HepG2 (cell line): ENCODE data around the gene C16orf87. TPM values are rescaled to one million over a fixed set of nuclear protein-coding genes. Genes with fewer than 3 reads are reported as not detected.

Source experiments
- GLI4 ChIP-seq: sonication (generic); formaldehyde crosslinking; IDR thresholded peaks from 2 replicates; pipeline ENCODE4 v1.5.1; 2020; ENCODE audit warnings: missing genetic modification reagents, mild to moderate bottlenecking, moderate library complexity, borderline replicate concordance
- HIVEP1 ChIP-seq: sonication (generic); formaldehyde crosslinking; IDR thresholded peaks from 2 replicates; pipeline ENCODE4 v1.4.0; 2020; ENCODE audit warnings: mild to moderate bottlenecking, missing genetic modification reagents
- HOXA9 ChIP-seq: sonication (generic); formaldehyde crosslinking; IDR thresholded peaks from 2 replicates; pipeline ENCODE4 v1.8.1; 2022; ENCODE audit warnings: missing genetic modification reagents, mild to moderate bottlenecking, moderate library complexity, borderline replicate concordance
- KDM5A ChIP-seq: fragments of 200-600 bp; sonication (generic); IDR thresholded peaks from 2 replicates; pipeline ENCODE4 v1.7.0; 2018; ENCODE audit warnings: antibody characterized with exemption, mild to moderate bottlenecking, low read length, borderline replicate concordance
- KLF16 ChIP-seq, 2 experiments: sonication (generic) in 1 of 2; formaldehyde crosslinking in 1 of 2; IDR thresholded peaks; 2 replicates each; pipeline versions ENCODE4 v1.6.1 to v1.8.0; 2016 to 2023; ENCODE audit warnings: missing genetic modification reagents in 2 of 2, missing compliant biosample characterization in 1 of 2
- KMT2B ChIP-seq: IDR thresholded peaks from 2 replicates; pipeline ENCODE4 v1.6.1; 2016; ENCODE audit warnings: missing genetic modification reagents, missing compliant biosample characterization
- MEIS1 ChIP-seq: sonication (generic); formaldehyde crosslinking; IDR thresholded peaks from 2 replicates; pipeline ENCODE4 v1.9.0; 2021; ENCODE audit warnings: mild to moderate bottlenecking, missing genetic modification reagents, moderate library complexity, borderline replicate concordance
- MEIS2 ChIP-seq: sonication (generic); formaldehyde crosslinking; IDR thresholded peaks from 2 replicates; pipeline ENCODE4 v1.9.0; 2021; ENCODE audit warnings: mild to moderate bottlenecking, missing genetic modification reagents
- MXI1 ChIP-seq: IDR thresholded peaks from 3 replicates; pipeline ENCODE4 v1.6.1; 2012; ENCODE audit warnings: low read depth, low read length, inconsistent platforms, borderline replicate concordance
- NCOA5 ChIP-seq: sonication (generic); formaldehyde crosslinking; IDR thresholded peaks from 2 replicates; pipeline ENCODE4 v1.4.0; 2020; ENCODE audit warnings: missing genetic modification reagents
- PHF21A ChIP-seq: sonication (generic); formaldehyde crosslinking; IDR thresholded peaks from 2 replicates; pipeline ENCODE4 v1.5.0; 2020; ENCODE audit warnings: mild to moderate bottlenecking, missing genetic modification reagents
- RFXAP ChIP-seq: sonication (generic); formaldehyde crosslinking; IDR thresholded peaks from 2 replicates; pipeline ENCODE4 v1.4.0; 2020; ENCODE audit warnings: missing genetic modification reagents, borderline replicate concordance
- SATB2 ChIP-seq: sonication (generic); formaldehyde crosslinking; IDR thresholded peaks from 2 replicates; pipeline ENCODE4 v1.5.0; 2020; ENCODE audit warnings: missing genetic modification reagents
- SMAD1 ChIP-seq: sonication (generic); formaldehyde crosslinking; IDR thresholded peaks from 2 replicates; pipeline ENCODE4 v1.4.0; 2020; ENCODE audit warnings: missing genetic modification reagents, low read depth, mild to moderate bottlenecking, borderline replicate concordance
- ZNF10 ChIP-seq: sonication (generic); formaldehyde crosslinking; IDR thresholded peaks from 2 replicates; pipeline ENCODE4 v1.4.0; 2020; ENCODE audit warnings: mild to moderate bottlenecking, low read depth, missing genetic modification reagents, borderline replicate concordance
- ZNF260 ChIP-seq: sonication (generic); formaldehyde crosslinking; IDR thresholded peaks from 2 replicates; pipeline ENCODE4 v1.4.0; 2020; ENCODE audit warnings: missing genetic modification reagents, low read depth, mild to moderate bottlenecking, borderline replicate concordance
- ZNF282 ChIP-seq: fragments of 450-650 bp; IDR thresholded peaks from 2 replicates; pipeline ENCODE4 v1.6.1; 2018; ENCODE audit not compliant: partially characterized antibody
- ZNF331 ChIP-seq: sonication (generic); formaldehyde crosslinking; IDR thresholded peaks from 2 replicates; pipeline ENCODE4 v1.4.0; 2020; ENCODE audit warnings: missing genetic modification reagents
- ZNF354B ChIP-seq: sonication (generic); formaldehyde crosslinking; IDR thresholded peaks from 2 replicates; pipeline ENCODE4 v1.8.0; 2022; ENCODE audit warnings: mild to moderate bottlenecking, missing genetic modification reagents
- ZNF530 ChIP-seq: sonication (generic); formaldehyde crosslinking; IDR thresholded peaks from 2 replicates; pipeline ENCODE4 v1.5.0; 2020; ENCODE audit warnings: low read depth, mild to moderate bottlenecking, missing genetic modification reagents
- polyA plus RNA-seq, 8 experiments: library from polyadenylated mRNA; depleted of rRNA in 3 of 8; stranded (reverse) in 7 of 8; unstranded in 1 of 8; fragments of >200 nt; fragmentation: Illumina TruSeq in 4 of 8; extraction: Trizol in 4 of 8; gene quantifications; 2 replicates each; pipeline versions ENCODE4 v1.2.1 to v1.2.3, GENCODE V29; 2011 to 2016; ENCODE audit warnings: low read depth in 4 of 8, missing spikeins in 1 of 8, mixed read lengths in 1 of 8; ENCODE audit not compliant: insufficient read depth in 1 of 8
- total RNA-seq, 5 experiments: library from RNA; depleted of rRNA; stranded (reverse); fragments of >200 nt; fragmentation: Illumina TruSeq; extraction: Trizol; gene quantifications; 2 replicates each; pipeline ENCODE4 v1.2.3, GENCODE V29; 2016; ENCODE audit warnings: low read depth in 1 of 5
- TF ChIP-seq, protein P1 (sequence below): sonication (generic); formaldehyde crosslinking; IDR thresholded peaks from 2 replicates; pipeline ENCODE4 v1.4.0; 2020; ENCODE audit warnings: missing genetic modification reagents
- TF ChIP-seq, protein P2 (sequence below), 2 experiments: sonication (generic) in 1 of 2; formaldehyde crosslinking in 1 of 2; IDR thresholded peaks; 2 replicates each; pipeline versions ENCODE4 v1.6.1 to v1.9.0; 2014 to 2022; ENCODE audit warnings: antibody characterized with exemption in 1 of 2, borderline replicate concordance in 1 of 2, inconsistent platforms in 1 of 2, low read depth in 1 of 2, missing genetic modification reagents in 1 of 2

C16orf87 gene
- total and polyA plus RNA-seq, 2 of the 13 experiments (the other 11 are each of a cell fraction or from before 2014, with no cell fraction given), result 8.6 to 19.5 TPM

DNA sequence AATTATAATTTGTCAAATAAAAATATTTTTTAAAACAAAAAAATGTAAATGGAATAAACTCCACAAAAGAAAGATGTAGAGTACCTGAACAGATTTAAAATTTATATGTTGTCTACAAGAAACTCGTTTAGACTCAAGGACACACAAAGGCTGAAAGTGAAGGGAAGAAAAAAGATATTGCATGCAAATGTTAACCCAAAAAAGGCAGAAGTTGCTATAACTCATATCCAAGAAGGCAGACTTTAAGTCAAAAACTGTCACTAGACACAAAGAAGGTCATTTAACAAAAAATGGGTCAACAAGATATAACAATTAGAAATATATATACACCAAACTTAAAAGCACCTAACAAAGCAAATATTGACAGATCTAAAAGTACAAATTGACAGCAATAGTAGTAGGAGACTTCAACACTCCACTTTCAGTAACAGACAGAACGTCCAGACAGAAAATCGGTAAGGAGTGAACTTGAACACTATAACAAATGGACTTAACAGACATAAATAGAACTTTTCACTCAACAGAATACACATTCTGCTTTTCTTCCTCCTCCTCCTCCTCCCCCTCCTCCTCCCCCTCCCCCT, 42.0 kb downstream of the C16orf87 start (continued):
- TF ChIP-seq MEIS1 (CRISPR knock-in tag) (peak; percentile 50; the same call in 1 of the 2 replicates), HIVEP1 (no peak), PHF21A (CRISPR knock-in tag) (no peak), ZNF530 (no peak), ZNF354B (no peak), ZNF331 (CRISPR knock-in tag) (no peak), NCOA5 (CRISPR knock-in tag) (no peak), KMT2B (no peak), ZNF260 (CRISPR knock-in tag) (no peak), MEIS2 (CRISPR knock-in tag) (no peak), KLF16 (CRISPR knock-in tag; IDR thresholded peaks at IDR 0.05) (no peak), RFXAP (CRISPR knock-in tag) (no peak), HOXA9 (CRISPR knock-in tag) (no peak), MXI1 (no peak), KDM5A (no peak), ZNF10 (CRISPR knock-in tag) (no peak), SMAD1 (CRISPR knock-in tag) (no peak), SATB2 (CRISPR knock-in tag) (no peak), GLI4 (CRISPR knock-in tag) (no peak), ZNF282 (no peak)
- TF ChIP-seq, protein P1, sequence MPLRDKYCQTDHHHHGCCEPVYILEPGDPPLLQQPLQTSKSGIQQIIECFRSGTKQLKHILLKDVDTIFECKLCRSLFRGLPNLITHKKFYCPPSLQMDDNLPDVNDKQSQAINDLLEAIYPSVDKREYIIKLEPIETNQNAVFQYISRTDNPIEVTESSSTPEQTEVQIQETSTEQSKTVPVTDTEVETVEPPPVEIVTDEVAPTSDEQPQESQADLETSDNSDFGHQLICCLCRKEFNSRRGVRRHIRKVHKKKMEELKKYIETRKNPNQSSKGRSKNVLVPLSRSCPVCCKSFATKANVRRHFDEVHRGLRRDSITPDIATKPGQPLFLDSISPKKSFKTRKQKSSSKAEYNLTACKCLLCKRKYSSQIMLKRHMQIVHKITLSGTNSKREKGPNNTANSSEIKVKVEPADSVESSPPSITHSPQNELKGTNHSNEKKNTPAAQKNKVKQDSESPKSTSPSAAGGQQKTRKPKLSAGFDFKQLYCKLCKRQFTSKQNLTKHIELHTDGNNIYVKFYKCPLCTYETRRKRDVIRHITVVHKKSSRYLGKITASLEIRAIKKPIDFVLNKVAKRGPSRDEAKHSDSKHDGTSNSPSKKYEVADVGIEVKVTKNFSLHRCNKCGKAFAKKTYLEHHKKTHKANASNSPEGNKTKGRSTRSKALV (CRISPR knock-in tag), result no peak
- TF ChIP-seq, protein P2, sequence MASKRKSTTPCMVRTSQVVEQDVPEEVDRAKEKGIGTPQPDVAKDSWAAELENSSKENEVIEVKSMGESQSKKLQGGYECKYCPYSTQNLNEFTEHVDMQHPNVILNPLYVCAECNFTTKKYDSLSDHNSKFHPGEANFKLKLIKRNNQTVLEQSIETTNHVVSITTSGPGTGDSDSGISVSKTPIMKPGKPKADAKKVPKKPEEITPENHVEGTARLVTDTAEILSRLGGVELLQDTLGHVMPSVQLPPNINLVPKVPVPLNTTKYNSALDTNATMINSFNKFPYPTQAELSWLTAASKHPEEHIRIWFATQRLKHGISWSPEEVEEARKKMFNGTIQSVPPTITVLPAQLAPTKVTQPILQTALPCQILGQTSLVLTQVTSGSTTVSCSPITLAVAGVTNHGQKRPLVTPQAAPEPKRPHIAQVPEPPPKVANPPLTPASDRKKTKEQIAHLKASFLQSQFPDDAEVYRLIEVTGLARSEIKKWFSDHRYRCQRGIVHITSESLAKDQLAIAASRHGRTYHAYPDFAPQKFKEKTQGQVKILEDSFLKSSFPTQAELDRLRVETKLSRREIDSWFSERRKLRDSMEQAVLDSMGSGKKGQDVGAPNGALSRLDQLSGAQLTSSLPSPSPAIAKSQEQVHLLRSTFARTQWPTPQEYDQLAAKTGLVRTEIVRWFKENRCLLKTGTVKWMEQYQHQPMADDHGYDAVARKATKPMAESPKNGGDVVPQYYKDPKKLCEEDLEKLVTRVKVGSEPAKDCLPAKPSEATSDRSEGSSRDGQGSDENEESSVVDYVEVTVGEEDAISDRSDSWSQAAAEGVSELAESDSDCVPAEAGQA (IDR thresholded peaks at IDR 0.05; ENCODE audit: low read depth), result no peak
- TF ChIP-seq, protein P2 (CRISPR knock-in tag; IDR thresholded peaks at IDR 0.05; ENCODE audit: borderline replicate concordance), result no peak
